ENCODE results near the gene KDM3B. TPM values are rescaled to one million over a fixed set of nuclear protein-coding genes. Genes with fewer than 3 reads are reported as not detected.

KDM3B gene, protein sequence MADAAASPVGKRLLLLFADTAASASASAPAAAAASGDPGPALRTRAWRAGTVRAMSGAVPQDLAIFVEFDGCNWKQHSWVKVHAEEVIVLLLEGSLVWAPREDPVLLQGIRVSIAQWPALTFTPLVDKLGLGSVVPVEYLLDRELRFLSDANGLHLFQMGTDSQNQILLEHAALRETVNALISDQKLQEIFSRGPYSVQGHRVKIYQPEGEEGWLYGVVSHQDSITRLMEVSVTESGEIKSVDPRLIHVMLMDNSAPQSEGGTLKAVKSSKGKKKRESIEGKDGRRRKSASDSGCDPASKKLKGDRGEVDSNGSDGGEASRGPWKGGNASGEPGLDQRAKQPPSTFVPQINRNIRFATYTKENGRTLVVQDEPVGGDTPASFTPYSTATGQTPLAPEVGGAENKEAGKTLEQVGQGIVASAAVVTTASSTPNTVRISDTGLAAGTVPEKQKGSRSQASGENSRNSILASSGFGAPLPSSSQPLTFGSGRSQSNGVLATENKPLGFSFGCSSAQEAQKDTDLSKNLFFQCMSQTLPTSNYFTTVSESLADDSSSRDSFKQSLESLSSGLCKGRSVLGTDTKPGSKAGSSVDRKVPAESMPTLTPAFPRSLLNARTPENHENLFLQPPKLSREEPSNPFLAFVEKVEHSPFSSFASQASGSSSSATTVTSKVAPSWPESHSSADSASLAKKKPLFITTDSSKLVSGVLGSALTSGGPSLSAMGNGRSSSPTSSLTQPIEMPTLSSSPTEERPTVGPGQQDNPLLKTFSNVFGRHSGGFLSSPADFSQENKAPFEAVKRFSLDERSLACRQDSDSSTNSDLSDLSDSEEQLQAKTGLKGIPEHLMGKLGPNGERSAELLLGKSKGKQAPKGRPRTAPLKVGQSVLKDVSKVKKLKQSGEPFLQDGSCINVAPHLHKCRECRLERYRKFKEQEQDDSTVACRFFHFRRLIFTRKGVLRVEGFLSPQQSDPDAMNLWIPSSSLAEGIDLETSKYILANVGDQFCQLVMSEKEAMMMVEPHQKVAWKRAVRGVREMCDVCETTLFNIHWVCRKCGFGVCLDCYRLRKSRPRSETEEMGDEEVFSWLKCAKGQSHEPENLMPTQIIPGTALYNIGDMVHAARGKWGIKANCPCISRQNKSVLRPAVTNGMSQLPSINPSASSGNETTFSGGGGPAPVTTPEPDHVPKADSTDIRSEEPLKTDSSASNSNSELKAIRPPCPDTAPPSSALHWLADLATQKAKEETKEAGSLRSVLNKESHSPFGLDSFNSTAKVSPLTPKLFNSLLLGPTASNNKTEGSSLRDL (N-terminal part only)
- 127 TPM for total RNA-seq

DNA sequence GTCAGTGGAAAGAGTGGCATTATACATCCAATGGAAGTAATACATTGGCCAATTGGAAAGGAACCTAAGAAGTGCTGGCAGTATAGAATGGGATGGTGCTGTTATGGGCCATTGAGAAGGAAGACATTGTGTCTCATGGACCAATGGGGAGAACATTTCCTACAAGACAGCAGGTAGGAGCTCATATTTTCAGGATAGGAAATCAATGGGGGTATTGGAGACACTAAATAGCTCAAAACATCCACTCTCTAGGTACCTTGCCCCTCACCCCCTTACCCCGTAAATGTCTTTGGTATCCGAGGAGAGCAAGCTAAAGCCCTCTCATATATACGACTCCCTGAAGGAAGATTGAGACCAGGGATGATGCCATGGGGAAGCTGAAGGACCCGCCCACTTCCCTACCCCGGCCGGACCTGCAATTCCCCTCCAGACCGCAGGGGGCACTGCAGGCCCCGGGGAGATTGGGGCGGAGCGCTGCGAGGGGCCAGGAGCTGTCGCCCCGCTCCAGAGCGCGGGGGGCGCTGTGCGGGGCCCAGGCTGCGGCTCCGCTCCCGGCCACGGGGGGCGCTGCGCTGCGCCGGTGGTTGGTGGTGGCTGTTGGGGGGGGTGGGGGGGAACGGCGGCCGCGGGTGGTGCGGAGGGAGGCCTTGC lies at the start of gene KDM3B:
Gene KDM3B (plus strand): TSS at position 615 of the 651 bp plus-strand sequence. CDS start 111 bp downstream, outside the sequence.

DNA sequence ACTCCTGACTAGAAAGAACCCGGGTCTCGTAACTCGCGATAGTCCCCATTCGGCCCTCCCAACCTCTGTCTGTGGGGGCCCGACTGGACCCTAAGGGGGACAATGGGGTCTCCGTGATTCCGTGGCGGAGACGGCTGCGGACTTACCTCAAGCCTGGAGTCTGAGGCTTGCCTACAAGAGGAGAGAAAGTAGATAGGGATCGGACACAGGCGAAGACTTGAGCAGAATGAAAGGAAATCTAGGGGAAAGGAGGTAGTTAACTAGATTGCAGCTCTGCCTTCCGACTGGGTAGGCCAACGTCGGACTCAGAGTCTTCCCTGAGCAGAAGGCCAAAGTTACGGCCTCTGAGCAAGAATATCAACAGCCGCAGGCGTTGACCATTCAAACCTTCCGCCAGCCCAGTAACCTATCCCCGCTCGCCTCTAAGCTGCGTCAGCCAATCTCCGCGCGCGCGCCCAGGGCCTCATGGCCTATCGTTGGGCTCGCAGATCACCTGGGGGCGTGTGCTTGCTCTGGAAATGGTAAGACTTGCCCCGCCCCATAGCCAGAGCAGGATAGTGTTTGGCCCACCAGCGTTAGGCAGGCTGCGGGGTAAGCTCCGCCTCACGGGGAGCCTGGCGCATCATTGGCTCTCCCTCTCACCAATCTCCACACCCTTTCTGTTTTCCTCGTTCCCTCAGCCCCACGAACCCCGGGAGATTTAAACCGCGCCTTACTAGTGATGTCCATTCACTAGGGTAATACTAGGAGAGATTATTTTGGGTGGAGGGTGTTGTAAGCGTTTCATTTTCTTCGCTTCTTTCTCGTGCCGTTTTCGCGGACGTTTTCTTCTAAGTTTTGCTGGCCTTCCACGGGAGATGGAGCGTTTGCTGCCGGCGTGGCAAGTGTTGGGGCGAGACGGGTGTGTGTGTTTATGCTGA lies 20.8 kb upstream of the KDM3B start, which contains the start of gene CDC25C:
Gene CDC25C (minus strand): TSS at position 356 of the 920 bp plus-strand sequence. CDS start 624 bp downstream, outside the sequence.

DNA sequence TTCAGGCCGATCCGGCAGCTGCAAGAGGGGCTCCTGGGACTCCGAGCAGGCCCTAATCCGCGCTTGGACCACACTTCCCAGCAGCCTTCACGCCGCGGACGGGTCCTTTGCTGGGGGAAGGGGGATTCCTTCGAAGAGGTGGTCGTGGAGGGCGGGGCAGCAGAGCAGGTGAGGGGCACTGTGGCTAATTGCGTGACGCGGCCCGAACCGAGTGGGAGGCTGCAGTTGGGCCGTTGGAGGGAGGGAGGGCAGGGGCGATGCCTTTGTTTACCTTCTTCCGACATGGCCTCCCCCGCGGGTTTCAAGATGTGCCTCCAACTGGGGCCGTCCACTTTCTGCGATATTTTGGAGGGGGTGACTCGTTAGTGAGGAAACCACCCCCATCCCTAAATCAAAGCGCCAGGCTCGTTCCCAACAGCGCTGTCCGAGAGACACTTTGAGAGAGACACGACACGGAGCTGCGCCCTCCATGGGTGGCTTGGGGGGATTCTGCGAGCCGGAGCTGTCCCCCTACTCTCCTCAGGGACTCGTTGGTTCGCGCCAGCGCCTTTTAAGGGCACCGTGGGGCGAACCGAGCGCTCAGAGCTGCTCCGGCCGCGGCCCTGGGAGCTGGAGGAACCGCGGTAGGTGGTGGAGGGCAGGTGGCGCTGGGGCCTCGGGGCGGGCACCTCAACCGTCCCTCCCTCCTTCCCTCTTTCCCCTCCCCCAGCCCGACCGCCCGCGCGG lies 14.6 kb upstream of the KDM3B start, which contains the start of gene FAM53C:
Gene FAM53C (plus strand): TSS at position 582 of the 726 bp plus-strand sequence. CDS start 3,070 bp downstream, outside the sequence.

DNA sequence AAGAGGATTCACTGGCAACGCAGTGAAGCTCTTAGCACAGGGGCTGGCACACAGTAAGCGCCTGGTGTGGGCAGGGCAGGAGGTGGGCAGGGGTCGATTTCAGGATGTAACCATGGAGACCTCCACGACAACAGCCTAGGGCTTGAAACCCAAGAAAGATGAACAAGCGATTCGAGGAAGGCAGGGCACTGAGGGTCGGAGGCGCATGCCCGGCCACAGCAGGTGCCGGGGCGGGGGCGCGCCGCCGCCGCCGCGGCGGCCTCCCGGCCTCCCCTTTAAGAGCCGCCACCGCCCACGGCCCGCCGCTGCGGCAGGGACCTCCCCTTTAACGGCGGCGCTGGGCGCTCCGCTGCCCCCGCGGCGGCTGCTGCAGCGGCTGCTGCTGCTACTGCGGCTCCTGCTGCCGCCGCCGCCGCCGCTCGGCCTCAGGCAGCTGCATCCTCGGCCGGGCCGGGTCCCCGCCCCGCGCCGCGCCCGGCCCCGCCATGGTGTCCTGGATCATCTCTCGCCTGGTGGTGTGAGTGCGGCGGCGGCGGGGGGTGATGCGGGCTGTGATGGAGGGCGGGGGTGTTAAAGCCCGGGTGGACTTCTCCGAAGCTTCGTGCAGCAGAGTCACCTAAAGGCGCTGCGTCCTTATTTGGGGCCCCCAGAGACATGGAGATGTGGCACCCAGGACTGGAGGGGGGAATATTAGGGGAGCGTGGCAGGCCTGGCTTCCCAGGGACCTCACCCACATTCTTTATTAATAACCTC lies 86.4 kb downstream of the KDM3B start, which contains the start of gene REEP2:
Gene REEP2 (plus strand): TSS at position 334 of the 753 bp plus-strand sequence. CDS start 152 bp downstream, at position 486.

DNA sequence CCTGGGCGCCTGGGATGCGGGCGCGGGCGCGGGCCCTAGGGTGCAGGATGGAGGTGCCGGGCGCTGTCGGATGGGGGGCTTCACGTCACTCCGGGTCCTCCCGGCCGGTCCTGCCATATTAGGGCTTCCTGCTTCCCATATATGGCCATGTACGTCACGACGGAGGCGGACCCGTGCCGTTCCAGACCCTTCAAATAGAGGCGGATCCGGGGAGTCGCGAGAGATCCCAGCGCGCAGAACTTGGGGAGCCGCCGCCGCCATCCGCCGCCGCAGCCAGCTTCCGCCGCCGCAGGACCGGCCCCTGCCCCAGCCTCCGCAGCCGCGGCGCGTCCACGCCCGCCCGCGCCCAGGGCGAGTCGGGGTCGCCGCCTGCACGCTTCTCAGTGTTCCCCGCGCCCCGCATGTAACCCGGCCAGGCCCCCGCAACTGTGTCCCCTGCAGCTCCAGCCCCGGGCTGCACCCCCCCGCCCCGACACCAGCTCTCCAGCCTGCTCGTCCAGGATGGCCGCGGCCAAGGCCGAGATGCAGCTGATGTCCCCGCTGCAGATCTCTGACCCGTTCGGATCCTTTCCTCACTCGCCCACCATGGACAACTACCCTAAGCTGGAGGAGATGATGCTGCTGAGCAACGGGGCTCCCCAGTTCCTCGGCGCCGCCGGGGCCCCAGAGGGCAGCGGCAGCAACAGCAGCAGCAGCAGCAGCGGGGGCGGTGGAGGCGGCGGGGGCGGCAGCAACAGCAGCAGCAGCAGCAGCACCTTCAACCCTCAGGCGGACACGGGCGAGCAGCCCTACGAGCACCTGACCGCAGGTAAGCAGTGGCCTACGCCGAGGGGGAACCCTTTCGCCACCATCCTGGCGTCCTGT lies 113.0 kb downstream of the KDM3B start, which contains the start of gene EGR1:
Gene EGR1 (plus strand): TSS at position 219 of the 864 bp plus-strand sequence. CDS start 283 bp downstream, at position 502.

Other genes with a start within 250 kb of the KDM3B start
- gene NME5, start 213.3 kb upstream of the KDM3B start, total RNA-seq: 5.6 TPM
- gene BRD8, start 174.1 kb upstream of the KDM3B start, total RNA-seq: 94.0 TPM
- 12.9 TPM for gene KIF20A, start 173.6 kb upstream of the KDM3B start, total RNA-seq
- 40.4 TPM for gene CDC23, start 139.4 kb upstream of the KDM3B start, total RNA-seq
- 2.7 TPM for gene GFRA3, start 78.1 kb upstream of the KDM3B start, total RNA-seq
- gene CDC25C, start 20.9 kb upstream of the KDM3B start, total RNA-seq: 3.8 TPM
- gene FAM53C, start 14.4 kb upstream of the KDM3B start, total RNA-seq: 23.5 TPM
- gene REEP2, start 86.4 kb downstream of the KDM3B start, total RNA-seq: 29.5 TPM
- 20.6 TPM for gene EGR1, start 112.8 kb downstream of the KDM3B start, total RNA-seq
- 52.7 TPM for gene ETF1, start 190.6 kb downstream of the KDM3B start, total RNA-seq
- gene HSPA9, start 222.7 kb downstream of the KDM3B start, total RNA-seq: 294 TPM